ENCODE data around the gene LYSMD3.
A peak's percentile ranks its signal among the peaks of the same experiment; 100 is the strongest.

Gene LYSMD3

DNA sequence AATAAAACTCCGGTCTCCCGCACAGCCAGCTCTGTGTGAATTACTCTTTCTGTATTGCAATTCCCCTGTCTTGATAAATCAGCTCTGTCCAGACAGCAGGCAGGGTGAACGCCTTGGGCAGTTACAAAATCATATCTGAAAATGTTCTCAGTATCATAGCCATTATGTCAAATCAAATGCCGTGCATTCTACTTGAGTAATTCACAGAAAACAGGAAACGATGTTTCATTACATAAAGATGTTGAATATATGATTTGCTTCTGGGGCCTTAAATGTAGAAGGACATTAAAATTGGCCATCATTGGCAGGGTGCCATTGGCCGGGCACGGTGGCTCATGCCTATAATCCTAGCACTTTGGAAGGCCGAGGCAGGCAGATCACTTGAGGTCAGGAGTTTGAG, 46.2 kb downstream of the LYSMD3 start:
- Histone ChIP-seq H3K9ac (ENCODE audit: low read depth, low read length) (no peak overlapping the region), H3K9me3 (ENCODE audit: control insufficient read depth, insufficient read depth, low read length) (no peaks in the 10 kb centered on the region), H3K4me1 (ENCODE audit: insufficient read depth, low read length) (peaks cover 15% of the 10 kb centered on the region), H3K36me3 (ENCODE audit: insufficient read depth, low read length) (peaks cover 7% of the 10 kb centered on the region; the same call in 1 of the 2 replicates)

DNA sequence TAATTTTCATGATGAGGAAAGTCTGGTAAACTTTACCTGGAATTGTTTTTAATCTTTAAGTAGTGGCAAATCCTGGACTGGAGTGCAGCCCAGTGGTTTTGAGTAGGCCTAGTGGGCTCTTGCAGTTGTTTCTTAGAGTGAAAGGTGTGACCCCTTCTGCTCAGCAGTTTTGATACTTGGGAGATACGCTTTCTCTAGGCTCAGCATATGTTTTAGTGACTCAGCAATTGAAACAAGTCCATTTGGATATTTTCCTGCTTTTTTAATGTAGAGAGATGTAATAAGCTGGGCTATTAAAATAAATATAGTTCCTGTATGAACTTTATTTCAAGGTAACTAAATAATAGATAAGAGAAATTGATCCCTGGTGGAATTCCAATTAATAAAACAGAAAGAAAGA, 48.7 kb downstream of the LYSMD3 start:
- Histone ChIP-seq H3K9me3 (ENCODE audit: control insufficient read depth, insufficient read depth, low read length) (no peaks in the 10 kb centered on the region), H3K36me3 (ENCODE audit: insufficient read depth, low read length) (peaks cover 7% of the 10 kb centered on the region; the same call in 1 of the 2 replicates), H3K9ac (ENCODE audit: low read depth, low read length) (no peak overlapping the region), H3K4me1 (ENCODE audit: insufficient read depth, low read length) (peaks cover 32% of the 10 kb centered on the region)

- H3K9me3 ChIP-seq (ENCODE audit: control insufficient read depth, insufficient read depth, low read length), result no peaks in the 10 kb centered on the region
- no peak overlapping the region for H3K9ac ChIP-seq (ENCODE audit: low read depth, low read length)
- peaks cover 29% of the 10 kb centered on the region for H3K4me1 ChIP-seq (ENCODE audit: insufficient read depth, low read length)
- H3K36me3 ChIP-seq (ENCODE audit: insufficient read depth, low read length), result peaks cover 2% of the 10 kb centered on the region; the same call in 1 of the 2 replicates
These were observed 49.6 kb downstream of the LYSMD3 start for GRCh38 chr5:90479611-90480385.

DNA sequence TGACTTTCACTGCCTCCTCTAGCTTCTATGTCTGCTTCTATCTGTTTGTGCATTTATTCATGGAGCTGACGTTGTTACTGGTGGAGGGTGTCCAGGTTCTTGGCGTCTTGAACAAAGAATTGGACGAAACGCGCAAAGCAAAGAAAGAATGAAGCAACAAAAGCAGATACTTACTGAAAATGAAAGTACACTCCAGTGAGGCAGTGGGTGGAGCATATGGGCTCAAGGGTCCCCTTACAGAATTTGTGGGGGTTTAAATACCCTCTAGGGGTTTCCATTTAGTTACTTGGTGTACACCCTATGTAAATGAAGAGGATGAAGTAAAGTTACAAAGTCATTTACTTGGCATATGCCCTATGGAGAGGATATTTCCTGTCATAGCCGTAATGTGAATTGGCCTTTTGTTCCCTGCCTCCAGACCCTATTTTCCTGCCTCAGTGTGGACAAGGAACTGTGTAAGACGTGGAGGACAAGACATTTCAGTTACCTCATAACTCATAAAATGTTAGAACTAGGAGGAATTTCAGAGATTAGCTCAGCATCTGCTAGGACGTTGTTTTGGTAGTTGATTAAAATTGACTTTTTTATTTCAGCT, 51.7 kb downstream of the LYSMD3 start:
- H3K9me3 ChIP-seq (ENCODE audit: control insufficient read depth, insufficient read depth, low read length), result no peaks in the 10 kb centered on the region
- peaks cover 22% of the 10 kb centered on the region for H3K4me1 ChIP-seq (ENCODE audit: insufficient read depth, low read length)
- peaks cover 2% of the 10 kb centered on the region; the same call in 1 of the 2 replicates for H3K36me3 ChIP-seq (ENCODE audit: insufficient read depth, low read length)
- no peak overlapping the region for H3K9ac ChIP-seq (ENCODE audit: low read depth, low read length)

GRCh38 chr5:90477073-90477472, 52.3 kb downstream of the LYSMD3 start:
- Histone ChIP-seq H3K9ac (ENCODE audit: low read depth, low read length) (no peak overlapping the region), H3K36me3 (ENCODE audit: insufficient read depth, low read length) (peaks cover under 1% of the 10 kb centered on the region; the same call in 1 of the 2 replicates), H3K4me1 (ENCODE audit: insufficient read depth, low read length) (peaks cover 22% of the 10 kb centered on the region), H3K9me3 (ENCODE audit: control insufficient read depth, insufficient read depth, low read length) (no peaks in the 10 kb centered on the region)

- Histone ChIP-seq H3K9ac (ENCODE audit: low read depth, low read length) (peak overlapping the region; percentile 62; the same call in 1 of the 2 replicates), H3K36me3 (ENCODE audit: insufficient read depth, low read length) (no peaks in the 10 kb centered on the region), H3K4me1 (ENCODE audit: insufficient read depth, low read length) (peaks cover 22% of the 10 kb centered on the region), H3K9me3 (ENCODE audit: control insufficient read depth, insufficient read depth, low read length) (no peaks in the 10 kb centered on the region)
These were observed 53.0 kb downstream of the LYSMD3 start for GRCh38 chr5:90476391-90476790.

- no peaks in the 10 kb centered on the region for H3K9me3 ChIP-seq (ENCODE audit: control insufficient read depth, insufficient read depth, low read length)
- H3K4me1 ChIP-seq (ENCODE audit: insufficient read depth, low read length), result peaks cover 22% of the 10 kb centered on the region
- no peaks in the 10 kb centered on the region for H3K36me3 ChIP-seq (ENCODE audit: insufficient read depth, low read length)
- H3K9ac ChIP-seq (ENCODE audit: low read depth, low read length), result peak overlapping the region; percentile 62
These were observed 53.9 kb downstream of the LYSMD3 start for GRCh38 chr5:90475436-90475980.

GRCh38 chr5:90474235-90475107, 54.9 kb downstream of the LYSMD3 start, which contains the start of the genes MBLAC2 and POLR3G:
Gene MBLAC2 (minus strand): TSS chr5:90474771. CDS start chr5:90474292, 479 bp downstream.
Gene POLR3G (plus strand): TSS chr5:90474864. CDS start chr5:90485568, 10,704 bp downstream.
- Histone ChIP-seq H3K36me3 (ENCODE audit: insufficient read depth, low read length) (no peaks in the 10 kb centered on the region), H3K9ac (ENCODE audit: low read depth, low read length) (peak within 1 kb of the TSS; percentile 62), H3K4me1 (ENCODE audit: insufficient read depth, low read length) (peaks cover 19% of the 10 kb centered on the region), H3K9me3 (ENCODE audit: control insufficient read depth, insufficient read depth, low read length) (no peaks in the 10 kb centered on the region)

DNA sequence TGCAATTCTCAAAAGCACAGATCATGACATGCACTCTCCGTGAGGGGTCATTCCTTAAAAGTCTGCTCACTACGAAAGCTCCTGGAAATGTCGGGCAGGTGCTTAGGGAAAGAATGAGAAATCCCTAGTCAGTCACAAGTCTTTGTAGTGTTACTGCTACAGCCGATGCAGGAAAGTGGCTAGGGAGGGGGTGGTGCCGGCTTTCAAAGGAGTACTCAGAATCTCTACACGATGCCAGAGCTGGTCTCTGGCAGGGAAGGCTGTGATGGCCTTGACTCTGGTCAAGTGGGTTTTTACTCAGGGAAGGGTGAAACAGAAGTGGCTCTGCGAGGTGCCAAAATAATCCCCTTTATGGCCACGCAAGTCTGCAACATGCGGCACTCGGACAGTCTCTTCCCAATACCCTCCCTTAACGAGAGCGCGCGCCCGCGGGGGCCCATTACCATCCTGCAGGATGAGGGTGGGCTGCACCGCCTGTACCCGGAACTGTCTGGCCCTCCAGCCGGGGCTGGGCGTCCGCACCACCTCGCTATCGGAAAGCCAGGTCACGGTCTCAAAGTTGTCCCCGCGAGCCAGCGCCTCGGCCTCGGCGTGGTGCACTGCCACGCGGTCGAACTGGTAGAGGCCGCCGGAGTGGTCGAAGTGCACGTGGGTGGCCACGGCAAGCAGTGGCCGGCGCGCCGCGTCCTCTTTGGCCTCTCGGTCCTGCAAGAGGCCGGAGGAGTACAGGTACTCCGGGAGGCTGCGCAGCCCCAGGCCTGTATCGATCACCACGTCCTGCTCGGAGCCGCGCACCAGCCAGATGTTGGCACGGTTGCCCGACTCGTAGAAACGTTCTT, 55.8 kb downstream of the LYSMD3 start:
- Histone ChIP-seq H3K9me3 (ENCODE audit: control insufficient read depth, insufficient read depth, low read length) (no peaks in the 10 kb centered on the region), H3K4me1 (ENCODE audit: insufficient read depth, low read length) (peaks cover 18% of the 10 kb centered on the region), H3K36me3 (ENCODE audit: insufficient read depth, low read length) (no peaks in the 10 kb centered on the region), H3K9ac (ENCODE audit: low read depth, low read length) (peak overlapping the region; percentile 62)

DNA sequence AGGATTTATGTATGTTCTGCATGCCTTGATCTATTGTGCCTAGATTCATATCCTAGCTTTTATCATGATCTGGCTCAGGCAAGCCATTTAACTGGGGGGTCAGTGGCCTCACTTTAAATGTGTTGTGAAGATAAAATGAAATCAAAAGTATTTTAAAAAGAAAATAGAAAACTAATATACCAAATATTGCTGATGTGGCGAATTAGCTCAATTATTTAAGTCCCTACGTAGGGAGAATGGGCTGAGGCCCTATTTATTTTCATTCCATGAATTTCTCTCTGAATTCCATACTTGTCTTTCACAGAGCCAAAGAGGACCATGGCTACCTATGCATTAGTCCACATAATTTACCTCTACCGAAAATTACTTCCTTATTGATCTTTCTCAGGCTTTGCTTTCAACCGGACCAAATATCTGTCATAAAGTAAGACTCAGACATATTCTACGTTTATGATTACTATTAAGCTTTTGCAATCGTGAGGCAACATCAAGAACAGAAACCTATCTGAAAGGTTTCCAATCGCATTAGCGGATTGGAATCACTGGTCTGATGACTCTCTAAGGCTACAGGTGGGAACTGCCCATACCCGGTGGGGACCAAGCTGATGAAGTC, 56.5 kb downstream of the LYSMD3 start:
- Histone ChIP-seq H3K9me3 (ENCODE audit: control insufficient read depth, insufficient read depth, low read length) (no peaks in the 10 kb centered on the region), H3K4me1 (ENCODE audit: insufficient read depth, low read length) (peaks cover 13% of the 10 kb centered on the region), H3K36me3 (ENCODE audit: insufficient read depth, low read length) (no peaks in the 10 kb centered on the region), H3K9ac (ENCODE audit: low read depth, low read length) (peak overlapping the region; percentile 62)
